Measurements from ENCODE around the gene DSEL.

Gene DSEL

GRCh38 chr18:67516539-67517443, at the start of gene DSEL:
Gene DSEL (minus strand): TSS chr18:67516720. CDS start chr18:67514608, 2,112 bp downstream.
- peak within 1 kb of the TSS; percentile 50 for H3K4me3 ChIP-seq (ENCODE audit: low read depth, low read length)
- TF ChIP-seq CTCF (IDR thresholded peaks at IDR 0.05; ENCODE audit: low read depth, low read length, missing control alignments): no peak
- peak; percentile 31 for DNase-seq (ENCODE audit: low read depth)

GRCh38 chr18:67553437-67553836, 36.9 kb upstream of the DSEL start:
- no peak overlapping the region for H3K4me3 ChIP-seq (ENCODE audit: low read depth, low read length)
- DNase-seq (ENCODE audit: low read depth): no peak
- TF ChIP-seq CTCF (IDR thresholded peaks at IDR 0.05; ENCODE audit: low read depth, low read length, missing control alignments): no peak

- DNase-seq (ENCODE audit: low read depth): no peak
- no peak overlapping the region for H3K4me3 ChIP-seq (ENCODE audit: low read depth, low read length)
- TF ChIP-seq CTCF (IDR thresholded peaks at IDR 0.05; ENCODE audit: low read depth, low read length, missing control alignments): no peak
These were observed 34.5 kb upstream of the DSEL start for GRCh38 chr18:67550872-67551520.

- no peak for DNase-seq (ENCODE audit: low read depth)
- no peak for TF ChIP-seq CTCF (IDR thresholded peaks at IDR 0.05; ENCODE audit: low read depth, low read length, missing control alignments)
- H3K4me3 ChIP-seq (ENCODE audit: low read depth, low read length): no peak overlapping the region
These were observed 33.4 kb upstream of the DSEL start for GRCh38 chr18:67549946-67550345.

- H3K4me3 ChIP-seq (ENCODE audit: low read depth, low read length): no peak overlapping the region
- no peak for TF ChIP-seq CTCF (IDR thresholded peaks at IDR 0.05; ENCODE audit: low read depth, low read length, missing control alignments)
These were observed 29.2 kb upstream of the DSEL start for GRCh38 chr18:67545681-67546080.

GRCh38 chr18:67540559-67540958, 24.0 kb upstream of the DSEL start:
- TF ChIP-seq CTCF (IDR thresholded peaks at IDR 0.05; ENCODE audit: low read depth, low read length, missing control alignments): no peak
- no peak for DNase-seq (ENCODE audit: low read depth)
- no peak overlapping the region for H3K4me3 ChIP-seq (ENCODE audit: low read depth, low read length)

More at GRCh38 chr18:67545681-67546080, 29.2 kb upstream of the DSEL start:
- DNase-seq (ENCODE audit: low read depth): no peak

Measured in GM12864 (cell line).